Activated T-cell treated with anti-CD3 and anti-CD28 coated beads, Interleukin-2, amount 50 U/mL, for 1 hour (primary cell): ENCODE results near the gene WNT5A.

Source experiments
- DNase-seq: peaks from one replicate; pipeline ENCODE4 v3.0.0-alpha.2; 2020

Gene WNT5A

DNA sequence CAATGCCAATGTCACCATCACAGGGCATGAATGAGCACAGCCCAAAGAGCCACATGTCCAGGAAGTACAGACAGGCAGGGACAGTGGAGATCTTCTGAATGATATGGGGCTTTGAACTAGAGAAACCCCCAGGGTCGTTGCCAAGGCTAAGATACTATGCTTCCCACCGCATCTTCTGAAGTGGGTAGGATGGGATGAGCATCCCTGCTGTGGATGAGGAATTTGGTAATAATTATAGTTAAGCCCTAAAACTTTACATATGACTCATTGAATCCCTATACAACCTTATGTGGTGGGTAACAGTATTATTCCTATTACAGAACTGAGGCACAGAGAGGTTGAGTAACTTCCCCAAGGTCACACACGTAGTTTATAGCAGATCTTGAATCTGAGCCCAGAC is 44.2 kb downstream of the WNT5A start:
- DNase-seq = no peak

DNA sequence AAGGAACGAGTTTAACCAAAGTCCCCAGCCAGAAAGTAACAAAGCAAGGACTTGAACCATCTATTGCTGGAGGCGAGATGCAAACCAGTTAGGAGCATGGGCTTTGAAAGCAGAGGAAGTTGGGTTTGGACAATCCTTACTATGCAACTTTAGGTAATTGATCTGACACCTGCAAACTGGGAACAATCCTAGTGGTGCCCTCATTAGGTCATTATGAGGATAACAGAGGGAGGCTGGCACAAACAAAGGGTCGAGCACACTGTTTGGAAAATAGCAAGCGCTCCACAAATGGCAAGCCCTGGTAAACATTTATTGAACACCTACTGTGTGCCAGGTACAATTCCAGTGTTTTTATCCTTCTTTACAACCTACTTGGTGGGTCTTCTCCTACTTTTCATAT is 45.6 kb downstream of the WNT5A start:
- DNase-seq = no peak

DNA sequence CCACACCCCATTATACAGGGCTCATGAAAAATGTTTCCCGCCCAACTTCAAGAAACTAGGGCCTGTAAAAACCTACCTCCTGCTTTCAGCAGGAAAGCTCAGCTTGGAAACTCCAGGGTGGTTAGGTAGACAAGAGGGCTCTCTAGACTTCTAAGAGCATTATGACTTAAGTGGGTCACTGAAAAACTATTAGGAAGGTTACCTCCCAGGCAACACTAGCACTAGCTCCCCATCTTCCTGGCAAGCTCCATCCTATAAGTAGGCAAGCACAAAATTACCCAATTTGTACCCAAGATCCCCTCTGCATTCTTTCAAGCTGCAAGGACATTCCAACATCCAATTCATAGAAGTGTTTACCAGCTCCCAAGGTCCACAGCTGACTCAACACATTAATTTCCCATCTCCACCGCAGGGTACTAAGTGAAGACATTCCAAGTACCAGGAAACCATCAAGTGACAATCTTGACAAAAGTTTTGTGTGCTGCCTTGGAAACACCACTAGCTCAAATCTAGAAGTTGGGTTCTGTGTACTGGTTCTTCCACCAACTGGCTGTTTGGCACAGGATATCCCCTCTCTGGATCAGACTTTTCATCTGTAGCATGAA is 46.9 kb downstream of the WNT5A start:
- no peak for DNase-seq

DNA sequence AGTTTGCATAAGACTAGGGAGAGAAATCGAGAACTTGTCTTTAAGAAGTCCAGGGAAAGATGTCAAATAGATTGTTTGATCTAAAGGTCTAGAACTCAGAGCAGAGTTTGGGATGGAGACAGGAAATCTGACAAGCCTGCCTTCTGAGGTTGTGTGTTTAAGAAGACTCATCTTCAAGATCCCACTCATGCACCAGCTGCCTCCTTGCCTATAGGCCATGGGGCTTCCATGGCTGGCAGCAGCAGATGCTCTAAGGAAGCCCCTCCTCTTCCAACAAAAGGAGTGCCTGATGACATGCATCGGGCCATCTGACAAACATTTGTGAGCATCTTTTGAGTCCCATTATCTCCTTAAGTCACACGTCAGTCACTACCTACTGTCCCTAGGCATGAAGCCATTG is 47.4 kb downstream of the WNT5A start:
- no peak for DNase-seq

DNA sequence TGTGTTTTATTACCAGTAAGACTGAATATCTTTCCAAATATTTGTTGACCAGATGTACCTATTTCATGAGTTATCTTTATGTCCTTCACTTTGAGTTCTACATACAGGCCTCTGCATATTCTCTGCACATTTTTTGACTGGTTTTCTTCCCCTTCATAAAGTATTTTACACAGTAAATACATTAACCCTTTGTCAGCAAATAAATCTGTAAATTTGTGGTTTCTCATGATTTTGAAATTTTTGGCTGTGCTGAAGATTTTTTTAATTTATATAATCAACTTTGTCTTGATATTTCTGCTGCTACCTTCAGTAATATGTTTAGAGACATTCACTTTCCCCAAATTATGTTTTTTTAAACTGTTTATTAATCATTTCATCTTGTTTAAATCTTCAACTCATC is 50.5 kb downstream of the WNT5A start:
- DNase-seq = no peak

DNA sequence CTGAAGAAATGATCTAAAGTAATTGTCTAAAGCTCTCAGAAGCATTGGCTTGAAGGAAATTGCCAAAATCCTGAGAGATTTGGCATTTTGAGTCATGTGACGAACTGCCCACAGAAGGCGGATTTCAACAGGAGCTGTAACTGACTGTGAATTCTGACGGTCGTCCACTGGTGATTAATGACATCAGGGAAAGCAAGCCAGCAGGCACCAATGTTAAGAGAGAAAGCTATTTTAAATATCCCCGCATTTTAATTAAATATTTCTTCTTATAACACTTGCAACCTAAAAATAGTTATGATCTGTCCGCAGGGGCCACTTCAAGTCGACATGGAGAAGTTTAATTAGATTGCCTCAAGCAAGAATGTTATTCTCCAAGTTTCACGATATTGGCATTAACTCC is 51.6 kb downstream of the WNT5A start:
- DNase-seq = no peak

DNA sequence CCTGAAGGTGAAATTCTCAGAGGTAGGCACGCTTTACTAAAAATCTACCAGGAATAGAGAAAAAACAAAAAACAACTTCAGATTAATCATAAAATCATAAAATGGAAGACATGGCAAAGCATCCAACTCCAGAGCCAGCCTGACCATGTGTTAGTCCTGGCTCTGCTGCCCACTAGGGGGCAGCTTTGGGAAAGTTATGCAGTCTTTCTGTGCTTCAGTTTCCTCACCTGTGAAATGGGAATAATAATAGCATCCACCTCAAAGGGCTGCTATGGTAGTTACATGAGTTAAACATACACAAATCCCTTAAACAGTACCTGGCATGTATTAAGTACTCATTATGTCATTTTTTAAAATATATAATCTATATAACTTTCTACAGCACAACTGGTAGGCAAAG is 52.3 kb downstream of the WNT5A start:
- DNase-seq = no peak

DNA sequence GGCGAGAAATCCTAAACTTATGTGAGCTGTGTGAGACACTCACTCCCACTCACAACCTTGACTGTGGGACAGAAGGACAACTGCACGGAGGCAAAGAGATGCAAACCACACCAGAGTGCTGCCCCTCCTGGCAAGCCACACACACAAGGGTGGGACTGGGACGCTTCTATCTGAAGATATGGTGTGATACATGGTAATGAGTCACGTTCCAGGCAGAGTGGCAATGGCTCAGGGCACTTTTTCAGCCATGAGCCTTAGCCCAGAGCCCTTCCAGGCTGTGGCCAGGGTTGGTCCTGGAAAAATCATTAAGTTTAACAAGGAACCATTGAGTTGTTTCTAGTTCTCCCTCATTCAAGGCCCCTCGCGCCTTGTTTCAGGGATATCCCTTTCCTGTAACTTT is 56.1 kb downstream of the WNT5A start:
- DNase-seq = no peak

DNA sequence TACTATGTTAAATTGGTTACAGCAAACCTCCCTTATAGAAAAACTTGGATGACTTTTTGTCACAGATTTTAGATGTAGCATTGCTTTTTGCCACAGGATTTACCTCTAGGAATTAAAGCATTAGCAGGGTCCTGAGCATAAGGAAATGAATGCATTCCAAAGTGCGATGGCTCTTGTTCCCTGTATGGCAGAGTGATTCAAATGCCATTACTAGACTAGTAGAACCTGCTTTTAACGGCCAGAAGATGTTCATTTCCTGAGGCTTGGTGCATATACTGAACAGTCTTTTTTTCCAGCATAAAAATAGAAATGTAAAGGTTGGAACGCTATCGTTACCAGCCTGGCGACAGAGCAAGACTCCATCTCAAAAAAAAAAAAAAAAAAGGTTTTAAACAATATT is 59.4 kb downstream of the WNT5A start:
- no peak for DNase-seq

DNA sequence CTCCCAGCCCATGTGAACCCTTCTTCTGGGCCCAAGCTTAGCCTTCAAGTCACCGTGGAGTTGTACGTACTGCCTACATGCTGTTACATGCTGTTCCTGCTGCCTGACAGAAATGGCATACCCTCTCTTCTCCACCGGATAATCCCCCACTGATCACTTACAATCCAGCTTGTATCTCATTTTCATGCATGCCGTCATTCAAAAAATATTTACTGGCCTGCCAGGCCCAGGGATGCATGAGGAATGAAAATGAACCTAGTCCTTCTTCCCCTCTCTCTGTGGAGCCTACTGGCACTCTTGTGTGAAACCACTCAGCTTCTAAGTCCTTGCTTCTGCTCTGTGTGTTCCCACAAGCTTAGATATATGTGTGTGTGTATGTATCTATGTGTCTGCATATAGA is 60.6 kb downstream of the WNT5A start:
- DNase-seq = no peak

DNA sequence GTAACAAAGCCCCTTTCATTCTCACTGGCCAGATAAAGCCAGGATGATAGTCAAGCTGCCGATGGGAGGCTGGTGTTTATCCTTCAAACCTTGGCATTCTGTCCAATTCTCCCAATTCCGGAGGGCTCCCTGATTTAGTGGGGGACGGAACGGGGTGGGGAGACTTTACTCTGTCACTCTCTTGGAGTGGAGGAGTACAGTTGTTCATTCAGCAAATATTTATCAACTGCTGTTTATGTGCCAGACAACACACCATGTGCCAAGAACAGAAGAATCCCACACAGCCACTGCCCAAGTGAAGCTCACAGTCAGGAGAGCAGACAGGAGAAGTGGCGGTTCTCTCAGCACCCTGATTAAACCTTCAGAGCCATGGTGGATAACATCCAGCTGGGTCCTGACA is 63.3 kb downstream of the WNT5A start:
- DNase-seq = no peak

DNA sequence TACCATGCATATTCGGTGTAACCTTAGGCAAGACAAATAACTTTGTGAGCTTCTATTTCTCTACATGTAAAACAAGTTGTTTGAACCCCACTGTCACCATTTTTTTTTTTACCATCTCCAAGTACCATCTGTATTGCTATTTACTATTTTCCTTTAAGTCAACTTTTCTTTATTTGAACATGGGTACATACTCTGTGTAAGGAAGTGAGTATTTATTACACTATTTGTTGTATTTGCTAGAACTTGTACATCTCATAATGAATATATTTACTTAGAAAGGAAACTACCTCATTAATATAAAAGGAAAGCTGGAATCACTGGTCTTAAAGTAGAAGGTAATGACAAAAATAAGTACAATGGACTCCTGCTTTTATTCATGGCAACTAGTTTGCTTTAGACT is 69.9 kb downstream of the WNT5A start:
- no peak for DNase-seq

DNA sequence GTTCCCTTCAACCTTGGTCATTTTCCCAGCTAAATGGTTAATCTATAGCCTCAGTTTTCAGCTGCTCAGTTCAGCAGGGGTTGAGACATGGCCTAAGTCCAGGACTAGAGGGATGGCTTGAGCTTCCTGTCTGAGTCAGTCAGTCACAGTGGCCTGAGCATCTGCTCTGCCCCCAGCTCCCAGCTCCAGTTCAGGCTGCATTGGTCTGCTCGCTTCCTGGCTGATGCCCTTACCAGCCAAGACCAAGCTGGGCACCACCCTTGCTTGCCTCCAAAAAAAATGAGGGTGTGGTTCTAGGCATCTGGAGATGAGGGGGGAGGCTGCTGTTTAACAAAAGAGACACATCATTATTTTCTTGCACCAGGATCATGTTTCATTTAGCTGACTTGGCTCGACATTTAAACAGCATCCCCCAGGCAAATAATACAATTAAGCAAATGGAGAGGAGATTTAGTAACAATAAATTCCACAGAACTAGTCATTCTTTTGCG is 70.7 kb downstream of the WNT5A start:
- DNase-seq = no peak
